ENCODE measurements around the gene RBM44.

RBM44 gene

DNA sequence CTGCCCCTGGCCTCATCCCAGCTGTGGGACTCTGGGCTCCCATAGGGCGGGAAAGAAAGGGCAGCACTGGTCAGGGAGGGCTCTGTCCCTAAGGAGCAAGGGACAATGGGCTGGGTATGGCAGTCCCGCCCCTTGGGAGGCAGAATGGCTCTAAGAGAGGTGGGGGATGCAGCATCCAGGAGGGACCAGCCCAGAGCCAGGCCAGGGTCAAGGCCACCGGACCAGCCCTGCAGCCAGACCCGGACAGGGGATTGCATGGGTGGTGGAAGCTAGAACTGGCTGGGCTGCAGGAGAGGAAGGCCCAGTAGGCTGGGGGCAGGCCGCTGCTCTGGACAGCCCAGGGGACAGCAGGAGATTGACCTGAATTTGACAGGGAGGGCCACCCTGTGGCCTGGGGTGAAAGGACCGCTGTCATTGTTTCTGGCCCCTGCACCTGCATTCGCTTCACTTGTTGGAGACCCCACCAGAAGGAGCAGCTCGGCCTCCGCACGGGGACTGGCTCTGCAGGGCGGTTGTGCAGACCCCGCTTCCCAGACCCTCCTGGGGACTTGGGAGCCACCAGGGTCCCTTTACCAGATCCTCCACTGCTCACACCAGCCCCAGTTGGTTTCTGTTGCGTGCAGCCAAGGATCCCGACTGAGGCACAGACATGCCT, 75.4 kb downstream of the RBM44 start:
- FAIRE-seq, result no peak

DNA sequence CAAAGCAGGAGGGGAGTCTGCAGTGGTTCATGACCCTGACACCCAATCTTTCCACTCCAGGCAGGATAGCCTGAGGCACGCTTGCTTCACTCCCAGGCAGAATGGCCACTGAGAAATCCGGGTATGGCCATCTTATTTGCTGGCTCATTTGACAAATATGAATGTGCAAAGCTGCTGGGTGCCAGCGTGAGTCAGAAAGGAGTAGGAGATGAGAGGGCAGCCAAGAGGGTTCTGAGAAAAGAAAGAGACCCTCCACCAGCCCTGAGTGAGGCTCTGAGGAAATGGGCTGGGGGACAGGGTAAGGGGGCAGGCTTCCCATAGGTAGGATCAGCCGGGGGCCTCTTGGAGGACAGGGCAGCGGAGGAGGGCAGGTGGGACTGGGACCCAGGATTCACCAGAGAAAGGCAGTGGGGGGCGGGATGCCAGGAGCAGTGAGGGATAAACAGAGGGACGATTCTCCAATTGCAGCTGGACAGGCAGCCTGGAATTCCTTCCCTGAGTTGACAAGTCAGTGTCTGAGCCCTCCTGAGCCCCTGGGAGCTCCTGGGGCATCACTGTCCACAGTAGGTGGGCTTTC, 76.1 kb downstream of the RBM44 start:
- no peak for FAIRE-seq

DNA sequence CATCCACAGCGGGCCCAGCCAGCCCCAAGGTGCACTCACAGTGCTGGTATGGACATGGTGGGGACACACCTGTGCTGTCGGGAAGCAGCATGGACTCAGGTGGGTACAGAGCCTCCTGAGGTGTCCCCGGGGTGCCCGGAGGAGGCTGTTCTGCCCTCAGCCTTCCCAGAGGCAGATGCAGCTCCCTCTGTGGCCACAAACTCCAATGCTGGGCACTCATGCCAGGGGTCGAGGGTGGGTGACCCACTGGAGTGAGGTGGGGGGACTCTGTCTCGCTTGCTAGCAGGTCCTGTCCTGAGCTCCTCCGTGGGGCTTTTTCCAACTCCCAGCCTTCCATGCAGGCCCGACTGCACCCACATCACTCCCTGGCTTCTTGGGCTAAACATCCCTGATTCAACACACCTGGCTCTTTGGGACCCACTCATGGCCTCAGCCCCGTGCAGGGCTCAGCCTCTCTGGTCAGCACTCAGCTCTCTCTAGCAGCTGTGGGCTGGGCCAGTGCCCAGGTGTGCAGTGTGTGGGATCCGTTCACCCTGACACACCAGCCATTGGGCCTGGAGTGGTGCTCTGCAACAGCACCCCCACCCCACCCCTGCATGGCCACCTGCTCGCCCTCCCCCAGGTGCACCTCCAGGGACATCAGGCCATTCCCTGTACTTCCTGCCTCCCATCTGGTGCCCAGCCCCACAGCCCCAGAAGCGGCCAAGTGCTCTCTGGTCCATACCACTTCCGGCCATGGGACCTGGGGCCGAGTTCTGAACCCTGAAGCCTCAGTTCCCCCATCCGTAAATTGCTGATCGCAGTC, 76.9 kb downstream of the RBM44 start:
- no peak for FAIRE-seq

DNA sequence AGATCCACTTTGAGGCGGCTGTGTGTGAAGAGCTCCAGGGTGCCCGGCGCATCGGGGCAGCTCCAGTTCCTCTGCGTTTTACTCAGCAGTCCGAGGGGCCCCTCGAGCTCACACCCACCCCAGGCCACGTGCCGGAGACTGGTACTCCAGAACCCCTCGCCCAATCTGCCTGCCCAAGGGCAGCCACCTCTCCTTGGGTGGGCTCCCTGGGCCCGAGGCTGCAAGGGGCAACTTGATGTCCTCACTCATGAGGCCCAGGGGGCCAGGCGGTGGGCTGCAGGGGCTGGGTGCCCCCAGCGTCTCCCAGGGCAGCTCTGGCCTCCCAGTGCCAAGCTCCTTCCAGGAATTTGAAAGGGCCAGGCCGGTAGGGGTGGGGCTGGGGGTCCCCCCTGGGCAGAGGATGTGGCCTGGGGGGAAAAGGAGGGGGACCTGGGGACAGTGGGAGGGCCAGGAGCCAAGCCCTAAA, 77.5 kb downstream of the RBM44 start:
- FAIRE-seq, result no peak

DNA sequence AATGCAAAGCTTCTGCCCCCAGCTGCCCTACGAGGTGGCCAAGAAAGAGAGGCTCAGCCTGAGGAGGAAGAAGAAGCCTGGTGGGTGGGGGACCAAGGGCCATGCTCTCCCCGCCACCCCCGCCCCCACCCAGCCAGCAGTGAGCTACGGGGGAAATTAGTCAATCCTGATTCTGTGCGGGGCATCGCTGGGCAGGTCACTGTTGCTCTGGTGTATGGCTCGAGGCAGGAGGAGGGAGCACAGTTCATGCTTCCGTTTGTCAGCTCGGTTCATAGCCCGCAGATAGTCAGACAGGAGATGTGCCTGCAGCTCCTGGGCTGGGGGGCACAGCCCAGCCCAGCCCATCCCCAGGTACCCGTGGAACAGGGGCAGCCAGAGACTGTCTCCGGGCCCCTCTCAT, 78.0 kb downstream of the RBM44 start:
- FAIRE-seq, result no peak

DNA sequence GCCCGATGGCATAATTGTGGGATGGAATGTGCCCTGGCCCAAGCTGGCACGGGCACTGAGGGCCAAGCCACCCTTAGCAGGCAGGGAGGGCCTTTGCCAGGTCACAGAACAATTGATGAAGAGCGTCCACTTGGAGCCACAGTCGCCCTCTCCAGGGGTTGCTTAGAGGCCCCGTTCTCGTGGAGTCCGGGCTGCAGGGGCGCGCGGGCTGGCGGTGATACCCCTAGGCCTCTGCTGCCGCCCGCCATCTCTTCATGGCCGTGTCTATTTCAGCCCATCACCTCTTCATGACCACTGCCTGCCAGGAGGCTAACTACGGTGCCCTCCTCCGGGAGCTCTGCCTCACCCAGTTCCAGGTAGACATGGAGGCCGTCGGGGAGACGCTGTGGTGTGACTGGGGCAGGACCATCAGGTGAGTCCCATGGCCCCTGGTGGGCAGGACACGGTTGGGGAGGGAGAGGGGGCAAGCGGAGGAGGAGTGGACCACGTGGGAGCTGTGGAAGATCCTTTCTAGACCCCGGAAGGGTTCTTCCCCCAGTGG, 78.4 kb downstream of the RBM44 start:
- no peak for FAIRE-seq

DNA sequence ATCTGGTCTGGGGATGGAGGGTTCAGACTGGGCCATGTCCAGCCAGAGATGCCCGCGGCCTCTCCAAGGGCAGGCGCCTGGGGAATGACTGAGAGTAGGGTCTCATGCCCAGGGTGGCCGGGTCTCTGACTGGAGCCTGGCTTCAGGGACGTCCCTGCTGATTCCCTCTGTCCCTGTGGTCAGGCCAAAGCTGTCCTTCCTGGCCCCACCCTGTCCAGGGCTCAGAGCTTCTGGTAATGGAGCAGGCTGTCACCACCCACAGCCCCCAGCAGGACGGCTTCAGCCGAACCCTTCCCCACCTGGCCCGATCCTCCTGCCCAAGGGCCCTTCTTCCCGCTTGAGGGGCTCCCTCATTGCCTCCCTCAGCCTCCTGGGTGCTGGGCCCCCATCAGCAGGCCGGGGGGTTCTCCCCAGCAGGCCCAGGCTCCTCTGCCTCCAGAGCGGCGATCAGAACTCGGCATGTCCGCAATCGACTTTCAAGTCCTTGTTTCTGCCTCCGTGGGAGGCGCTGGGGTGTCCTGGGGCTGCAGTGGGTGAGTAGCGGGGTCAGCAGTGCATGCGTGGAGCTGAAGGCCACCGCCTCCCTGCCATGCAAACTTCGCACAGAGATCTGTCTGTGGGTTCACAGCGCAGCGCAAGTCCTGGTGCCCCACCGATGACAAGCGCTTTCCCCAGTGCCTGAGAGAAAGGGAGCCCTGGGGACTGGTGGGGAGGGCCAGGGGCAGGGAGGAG, 79.2 kb downstream of the RBM44 start:
- FAIRE-seq, result no peak

DNA sequence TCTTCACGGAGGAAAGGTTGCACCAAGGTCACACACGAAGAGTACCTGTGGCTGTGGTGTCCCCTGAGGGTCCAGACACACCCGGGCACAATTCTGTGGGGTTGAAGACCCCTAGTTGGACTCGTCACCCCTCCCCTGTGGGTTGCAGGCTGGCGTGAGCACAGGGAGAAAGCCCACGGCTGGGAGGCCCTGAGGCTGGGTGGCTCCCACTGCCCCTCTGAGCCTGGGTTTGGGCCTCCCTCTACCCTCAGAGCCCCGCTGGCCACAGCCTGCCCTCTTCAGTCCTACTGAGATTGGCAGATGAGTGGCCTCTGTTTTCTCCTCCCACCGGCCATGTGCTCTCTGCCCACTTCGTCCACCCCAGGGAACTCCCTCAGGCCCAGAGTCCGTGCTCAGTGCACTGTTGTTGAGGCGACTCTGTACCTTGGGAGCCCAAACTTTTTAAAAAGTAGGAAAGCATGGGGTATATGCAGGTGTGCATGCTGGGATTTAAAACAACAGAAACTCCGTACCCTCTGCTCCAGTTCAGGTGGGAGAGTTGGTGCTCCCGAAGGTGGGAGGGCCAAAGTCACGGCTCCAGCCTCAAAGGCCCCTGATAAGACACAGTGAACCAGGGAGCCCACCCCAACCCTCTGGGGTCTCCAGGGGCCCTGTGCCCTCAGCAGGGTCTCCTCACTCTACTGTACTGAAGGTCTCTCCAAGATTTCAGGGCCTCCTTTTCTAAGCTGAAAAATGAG, 79.9 kb downstream of the RBM44 start:
- FAIRE-seq, result no peak

DNA sequence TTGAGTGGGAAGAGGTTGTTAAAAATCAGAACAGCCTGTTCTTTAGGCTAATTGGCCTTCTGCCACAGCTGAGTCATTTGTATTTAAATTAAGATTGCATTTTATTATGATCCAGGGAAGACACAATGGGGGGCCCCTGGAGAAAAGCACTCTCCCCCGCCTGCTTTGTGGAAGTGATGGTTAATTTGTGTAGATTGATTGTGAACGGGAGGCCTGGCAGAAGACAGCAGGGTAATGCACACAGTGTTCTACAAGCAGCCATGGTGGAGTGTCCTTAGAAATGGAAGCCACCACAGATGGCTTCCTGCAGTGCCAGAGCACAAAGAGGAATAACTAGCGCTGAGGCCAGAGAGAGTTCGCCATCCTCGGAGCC, 80.5 kb downstream of the RBM44 start:
- FAIRE-seq, result no peak

DNA sequence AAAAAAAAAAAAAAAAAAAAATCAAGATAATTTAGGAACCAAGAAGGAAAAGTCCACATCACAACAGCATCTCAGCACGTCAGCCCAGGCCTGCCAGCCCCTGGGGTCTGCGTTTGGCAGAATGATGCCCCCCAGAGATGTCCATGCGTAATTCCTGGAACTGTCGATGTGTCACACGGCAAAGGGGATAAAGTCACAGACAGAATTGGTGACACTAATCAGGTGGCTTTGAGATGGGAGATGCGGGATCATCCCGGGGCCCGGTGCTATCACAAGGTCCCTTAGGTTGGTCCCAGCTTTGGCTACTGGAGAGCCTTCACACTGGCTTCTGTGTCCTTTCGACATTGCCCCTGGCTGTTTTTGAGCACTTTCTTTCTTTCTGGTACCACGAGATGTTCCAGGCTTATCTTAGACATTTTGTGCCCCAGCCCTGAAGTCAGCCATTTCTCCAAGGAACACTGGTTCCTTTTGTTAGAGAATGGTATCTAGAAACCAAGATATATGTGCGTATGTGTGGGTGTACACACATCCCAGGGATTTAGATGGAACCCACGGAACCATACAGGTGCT, 81.5 kb downstream of the RBM44 start:
- no peak for FAIRE-seq

DNA sequence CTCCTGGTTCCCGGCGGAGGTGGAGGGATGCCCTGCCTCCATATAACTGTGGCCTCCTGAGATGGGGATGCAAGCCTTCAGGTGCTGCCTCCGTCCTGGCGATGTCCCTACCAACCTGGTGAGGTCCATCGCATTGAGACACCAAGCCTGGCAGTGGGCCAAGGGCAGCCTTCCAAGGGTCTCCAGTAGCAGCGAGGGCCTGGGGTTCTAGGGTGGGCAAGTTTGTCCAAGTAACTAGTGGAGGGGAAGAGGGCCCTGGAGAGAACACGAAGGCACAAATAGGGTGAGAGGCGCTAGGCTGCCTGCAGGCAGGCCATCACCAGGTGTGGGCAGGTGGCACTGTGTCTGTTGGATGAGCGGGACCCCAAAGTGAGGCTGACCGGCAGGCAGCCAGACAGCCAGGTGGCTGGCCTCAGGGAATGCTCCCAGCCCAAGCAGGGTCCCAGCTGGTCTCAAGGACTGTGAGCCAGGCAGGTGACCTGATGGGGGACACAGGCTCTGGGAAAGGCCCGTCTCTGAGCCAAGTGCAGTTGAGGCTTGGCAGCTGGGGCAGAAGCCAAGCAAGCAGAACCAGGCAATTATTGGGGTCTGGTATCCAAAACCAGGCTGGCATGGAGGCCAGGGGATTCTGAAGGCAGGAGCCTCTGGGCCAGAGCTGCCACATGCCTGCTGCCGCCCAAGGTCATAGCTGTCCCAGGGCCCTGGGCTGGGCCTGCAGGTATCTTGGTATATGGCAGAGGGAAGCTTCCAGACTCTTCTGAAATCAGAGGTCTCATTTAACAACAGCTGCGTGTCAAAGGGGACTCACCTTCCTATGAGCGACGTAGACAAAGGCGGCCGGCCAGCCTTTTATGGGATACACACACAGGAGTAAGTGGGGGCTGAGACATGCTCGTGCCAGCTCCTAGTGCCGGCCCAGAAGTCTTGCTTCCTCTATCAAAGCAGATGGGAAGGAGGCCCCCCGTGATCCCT, 84.2 kb downstream of the RBM44 start:
- no peak for FAIRE-seq

DNA sequence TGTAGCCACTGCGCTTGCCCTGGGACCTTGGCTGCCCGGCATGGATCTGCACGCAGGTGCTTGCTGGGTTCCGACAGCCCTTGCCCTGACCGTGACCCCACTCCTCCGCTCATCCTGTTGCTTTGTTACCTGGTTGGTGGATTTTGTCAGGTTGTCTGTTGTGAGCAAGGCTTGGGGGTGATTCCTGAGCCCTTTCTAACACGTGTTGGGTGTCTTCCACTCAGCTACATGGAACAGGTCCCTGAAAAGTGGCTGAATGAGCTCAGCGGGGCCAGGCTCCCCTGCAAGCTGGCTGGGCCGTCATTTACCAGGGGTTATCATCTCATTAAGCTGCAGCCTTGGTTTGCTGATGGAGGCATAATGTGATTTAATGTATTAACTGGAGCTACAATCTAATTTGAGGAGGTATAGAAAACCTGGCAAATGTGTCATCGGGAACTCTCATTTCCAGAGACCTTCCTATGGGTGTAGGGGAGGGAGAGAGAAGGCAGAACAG, 85.4 kb downstream of the RBM44 start:
- no peak for FAIRE-seq

DNA sequence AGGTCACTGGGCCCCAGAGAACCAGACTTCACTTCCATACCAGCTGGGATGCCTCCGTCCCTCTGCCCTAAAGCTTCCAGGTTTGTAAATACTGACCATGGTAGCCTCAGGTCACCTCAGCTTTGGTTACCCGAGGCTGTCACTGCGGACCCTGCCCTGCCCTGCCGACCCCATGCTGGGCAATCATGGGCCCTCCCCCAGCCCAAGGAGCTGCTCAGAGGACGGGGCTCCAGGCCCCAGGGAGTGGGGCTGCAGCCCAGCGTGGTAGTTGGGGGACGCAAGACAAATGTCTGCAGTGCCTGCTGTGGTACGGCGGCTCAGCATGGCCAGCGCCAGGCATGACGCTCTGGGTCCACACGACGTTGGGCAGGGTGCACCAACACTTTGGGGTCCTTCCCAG, 86.1 kb downstream of the RBM44 start:
- FAIRE-seq, result no peak

DNA sequence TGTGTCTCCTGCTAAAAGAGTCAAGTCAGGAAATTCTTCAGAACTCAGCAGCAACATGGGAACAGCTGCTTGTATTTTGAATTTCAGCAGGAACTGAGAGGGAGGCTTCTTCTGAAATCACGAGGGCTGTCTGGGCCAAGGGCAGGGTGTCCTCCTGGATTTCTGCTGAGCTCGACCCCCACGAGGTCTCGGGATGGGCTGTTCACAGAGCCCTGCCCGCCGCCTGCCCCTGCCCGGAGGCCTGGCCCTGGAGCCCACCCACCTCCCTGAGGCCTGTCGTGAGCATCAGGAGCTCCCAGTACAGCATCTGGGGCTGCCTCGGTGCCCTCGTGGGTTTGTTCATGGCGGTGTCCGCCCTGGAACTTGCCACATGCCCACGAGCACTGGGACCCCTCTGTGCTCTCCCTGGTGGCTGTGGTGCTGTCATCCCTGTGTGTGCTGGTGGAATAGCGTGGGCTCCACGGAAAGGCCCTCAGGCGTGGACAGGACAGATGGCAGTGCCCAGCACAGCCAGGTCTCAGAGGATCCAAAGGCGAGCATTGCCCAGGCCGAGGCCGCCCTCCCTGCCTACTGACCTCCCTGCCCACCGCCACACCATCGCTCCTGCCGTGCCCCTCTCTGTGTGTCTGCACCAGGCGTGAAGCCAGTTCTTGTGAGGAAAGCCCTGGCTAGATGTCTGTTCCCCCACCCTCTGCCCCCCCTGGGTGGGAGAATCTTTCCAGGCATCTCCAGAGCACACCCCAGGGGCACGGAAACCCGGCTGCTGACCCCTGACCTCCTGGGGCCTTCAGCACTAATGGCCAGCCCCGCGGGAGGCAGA, 86.7 kb downstream of the RBM44 start:
- FAIRE-seq, result no peak

DNA sequence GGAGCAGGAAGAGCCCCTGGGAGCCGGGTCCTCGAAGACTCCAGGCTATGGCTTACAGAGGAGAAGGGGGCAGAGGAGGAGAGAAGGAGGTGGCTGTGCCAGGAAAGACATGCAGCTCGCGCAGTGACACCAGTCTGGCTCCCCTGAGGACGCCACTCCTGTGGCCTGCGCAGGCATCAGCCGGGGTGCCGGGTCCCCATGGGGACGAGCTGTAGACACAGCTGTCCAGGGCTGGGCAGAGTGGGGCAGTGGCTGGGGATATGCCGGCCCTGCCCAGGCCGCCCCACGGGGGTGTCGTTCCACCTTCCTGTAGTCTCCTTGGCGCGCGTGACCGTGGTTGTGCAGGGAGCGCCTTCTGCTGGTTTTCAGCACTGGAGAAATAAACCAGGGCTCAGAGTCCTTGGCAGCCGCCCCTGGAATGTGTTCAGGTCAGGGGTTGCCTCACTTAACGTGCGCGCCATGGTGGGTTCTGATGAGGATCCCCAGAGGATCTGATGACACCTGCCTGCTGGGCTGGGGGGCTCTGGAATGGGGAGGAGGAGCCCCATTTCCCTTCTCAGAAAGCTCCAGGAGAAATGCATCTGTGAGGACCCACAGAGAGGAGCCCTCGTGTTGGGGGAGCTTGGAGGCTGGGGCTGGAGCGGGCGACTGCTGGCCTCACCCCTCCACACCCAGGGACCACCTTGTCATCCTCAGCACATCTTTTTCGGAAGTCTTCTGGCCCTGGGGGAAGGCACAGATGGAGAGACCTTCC, 87.5 kb downstream of the RBM44 start:
- no peak for FAIRE-seq

DNA sequence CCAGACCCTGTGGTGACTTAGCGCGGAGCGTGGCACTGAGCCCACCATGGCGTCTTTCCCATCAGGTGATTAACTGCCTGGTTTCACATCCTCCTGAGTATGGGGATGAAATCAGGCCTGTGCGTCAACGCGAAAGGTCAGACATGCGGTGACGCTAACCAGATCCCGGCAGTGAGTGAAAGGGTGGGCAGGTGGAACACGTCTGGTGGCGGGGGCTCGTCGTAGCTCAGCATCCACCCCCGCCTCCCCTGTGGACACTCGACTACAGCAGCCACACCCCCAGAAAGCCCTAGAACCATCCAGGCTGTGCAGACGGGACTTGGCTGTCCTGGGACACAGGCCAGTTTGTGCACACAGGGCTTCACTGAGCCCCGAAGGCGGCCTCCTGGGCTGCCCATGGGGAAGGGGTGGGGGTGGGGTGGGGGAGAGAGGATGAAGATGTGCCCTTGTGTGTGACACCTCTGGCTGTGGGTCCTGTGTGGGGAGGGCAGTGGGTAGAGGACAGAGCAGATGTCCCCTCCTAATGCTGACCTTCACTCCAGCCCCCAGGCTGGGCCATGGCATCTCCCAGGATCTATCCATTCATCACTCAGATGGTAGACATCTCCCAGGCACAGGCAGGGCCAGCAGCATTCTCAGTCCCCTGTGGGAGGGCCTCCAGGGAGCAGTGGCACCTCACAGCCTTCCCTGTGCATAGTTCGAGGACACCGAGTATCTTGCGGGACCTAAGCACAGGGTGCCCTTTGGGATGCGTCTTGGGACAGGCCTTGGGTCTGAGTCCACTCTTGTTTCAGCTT, 88.3 kb downstream of the RBM44 start:
- no peak for FAIRE-seq

DNA sequence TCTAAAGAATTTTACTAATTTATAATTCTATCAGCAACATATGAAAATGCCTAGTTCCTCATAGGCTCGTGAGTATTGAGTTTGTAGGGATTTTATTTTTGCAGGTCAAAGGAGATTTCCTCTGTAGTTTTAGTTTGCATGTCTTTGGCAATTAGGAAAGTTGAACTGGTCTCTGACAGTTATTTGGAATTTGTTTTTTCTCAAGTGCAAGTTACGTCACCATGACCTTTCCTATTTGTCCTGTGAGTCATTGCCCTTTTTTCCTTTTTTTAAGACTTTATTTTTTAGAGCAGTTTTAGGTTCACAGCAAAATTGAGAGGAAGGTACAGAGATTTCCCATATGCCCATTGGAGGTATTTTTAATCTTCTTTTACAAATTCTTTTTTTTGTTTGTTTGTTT, 89.8 kb downstream of the RBM44 start:
- no peak for FAIRE-seq

DNA sequence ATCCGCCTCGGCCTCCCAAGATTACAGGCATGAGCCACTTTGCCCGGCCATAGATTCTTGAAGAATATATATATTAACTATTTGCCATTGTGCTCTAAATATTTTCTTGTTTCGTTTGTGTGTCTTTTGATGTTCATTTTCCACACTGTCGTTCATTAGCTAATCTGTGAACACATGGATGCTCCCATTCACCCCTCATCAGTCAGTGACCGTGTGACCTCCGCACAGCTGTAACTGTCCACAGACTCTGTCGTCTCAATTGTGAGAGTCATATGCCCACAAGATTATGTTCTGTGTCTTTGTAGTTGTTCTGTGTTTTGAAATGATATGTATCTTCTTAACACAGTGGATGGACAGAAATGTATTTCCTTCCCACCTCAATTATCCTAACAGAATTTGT, 90.4 kb downstream of the RBM44 start:
- no peak for FAIRE-seq

Data from colon (tissue), 2 donors.